Lower leg skin (tissue), 4 donors: ENCODE measurements around the gene SREBF1. TPM values are rescaled to one million over a fixed set of nuclear protein-coding genes. Genes with fewer than 3 reads are reported as not detected.

Experiments
- DNase-seq, 2 donors: peaks; one replicate each; pipeline ENCODE4 v3.0.0-alpha.2; 2019; ENCODE audit warnings: low spot score in 2 of 2
- H3K4me3 ChIP-seq: fragments of 200-600 bp; sonication (generic); 2 replicates; pipeline ENCODE4 v1.5.1; 2017; ENCODE audit warnings: mild to moderate bottlenecking, low read depth; ENCODE audit not compliant: poor library complexity, severe bottlenecking
- CTCF ChIP-seq, 3 donors: fragments of 450-650 bp; IDR thresholded peaks; one replicate each; pipeline ENCODE4 v1.5.1; 2016; ENCODE audit warnings: antibody characterized with exemption in 3 of 3, mild to moderate bottlenecking in 3 of 3, moderate library complexity in 2 of 3
- POLR2A ChIP-seq, 2 donors: fragments of 450-650 bp; IDR thresholded peaks; one replicate each; pipeline ENCODE4 v1.6.1; 2016 to 2017; ENCODE audit warnings: antibody characterized with exemption in 2 of 2, mild to moderate bottlenecking in 1 of 2, moderate library complexity in 1 of 2
- WGBS, 2 donors: methylation state at CpG; one replicate each; pipeline ENCODE4 v1.1.5; 2018; 5-methylcytosine and 5-hydroxymethylcytosine counted together
- intact Hi-C: fragments of 100-400 bp; cut with DNase I; formaldehyde crosslinking; loops from one replicate; pipeline ENCODE4 v1.15.0; 2023; ENCODE audit warnings: low total_unique reads
- total RNA-seq, 4 donors: library from RNA; depleted of rRNA; stranded (reverse); fragments of >200 nt; gene quantifications; one replicate each; pipeline ENCODE4 v1.1.0, GENCODE V29; 2016

Gene SREBF1
- total RNA-seq, 4 donors from 2014 or later: 54.3 to 146 (median 102) TPM

- no peak overlapping the region for H3K4me3 ChIP-seq
- no peak for DNase-seq
- intact Hi-C loops: no loop called here
- TF ChIP-seq POLR2A (IDR thresholded peaks at IDR 0.05): no peak
- TF ChIP-seq CTCF (IDR thresholded peaks at IDR 0.05): no peak
- WGBS, 2 donors: 56 to 71% methylated on average over 14 of the region's 14 CpGs
Measured at GRCh38 chr17:17768424-17769088, 68.2 kb downstream of the SREBF1 start.

GRCh38 chr17:17767887-17768418 is 68.8 kb downstream of the SREBF1 start:
- 92 to 95% methylated on average over 6 of the region's 6 CpGs for WGBS, 2 donors
- intact Hi-C loops: no loop called here
- no peak overlapping the region for H3K4me3 ChIP-seq
- TF ChIP-seq POLR2A (IDR thresholded peaks at IDR 0.05) (no peak), CTCF (IDR thresholded peaks at IDR 0.05) (no peak)
- DNase-seq: no peak

- WGBS, 2 donors: 83 to 86% methylated on average over 7 of the region's 7 CpGs
- DNase-seq: no peak
- H3K4me3 ChIP-seq: no peak overlapping the region
- no peak for TF ChIP-seq POLR2A (IDR thresholded peaks at IDR 0.05)
- TF ChIP-seq CTCF (IDR thresholded peaks at IDR 0.05): no peak
- intact Hi-C loops: no loop called here
Measured at GRCh38 chr17:17767154-17767869, 69.5 kb downstream of the SREBF1 start.

GRCh38 chr17:17766744-17767120 is 70.1 kb downstream of the SREBF1 start:
- TF ChIP-seq CTCF (IDR thresholded peaks at IDR 0.05) (no peak), POLR2A (IDR thresholded peaks at IDR 0.05) (no peak)
- intact Hi-C loops: no loop called here
- DNase-seq: no peak
- WGBS, 2 donors: 54 to 61% methylated on average over 4 of the region's 4 CpGs
- no peak overlapping the region for H3K4me3 ChIP-seq

- DNase-seq: no peak
- H3K4me3 ChIP-seq: no peak overlapping the region
- intact Hi-C loops: no loop called here
- TF ChIP-seq CTCF (IDR thresholded peaks at IDR 0.05): no peak
- TF ChIP-seq POLR2A (IDR thresholded peaks at IDR 0.05): no peak
- 41 to 48% methylated on average over 18 to 20 of the region's 20 CpGs for WGBS, 2 donors
Measured at GRCh38 chr17:17766077-17766743, 70.6 kb downstream of the SREBF1 start.
